DND-41 (cell line): ENCODE results near the gene BOD1.

ENCODE experiments used
- ATAC-seq: fragments of 200-7000 bp; cut with Tn5 transposase; 3 replicates; pipeline ENCODE4 v1.9.1; 2021; ENCODE audit warnings: low read depth; ENCODE audit not compliant: insufficient read depth
- DNase-seq: peaks from one replicate; pipeline ENCODE4 v3.0.0-alpha.2; 2020
- H2AFZ ChIP-seq: 2 replicates; pipeline ENCODE4 v1.6.0; 2012; ENCODE audit warnings: low read depth, low read length
- H3K27ac ChIP-seq: 2 replicates; pipeline ENCODE4 v1.5.1; 2012; ENCODE audit warnings: low read length, inconsistent platforms
- H3K27me3 ChIP-seq: fragments of 200-600 bp; sonication (generic); 2 replicates; pipeline ENCODE4 v1.6.0; 2012; ENCODE audit warnings: low read length, mild to moderate bottlenecking, inconsistent platforms; ENCODE audit not compliant: insufficient read depth, poor library complexity
- H3K36me3 ChIP-seq: 2 replicates; pipeline ENCODE4 v1.5.1; 2012; ENCODE audit warnings: low read length, inconsistent platforms; ENCODE audit not compliant: insufficient read depth
- H3K4me1 ChIP-seq: 2 replicates; pipeline ENCODE4 v1.5.1; 2012; ENCODE audit warnings: mild to moderate bottlenecking, low read length; ENCODE audit not compliant: insufficient read depth
- H3K4me2 ChIP-seq: 2 replicates; pipeline ENCODE4 v1.6.0; 2012; ENCODE audit warnings: mild to moderate bottlenecking, moderate library complexity, low read length, inconsistent platforms; ENCODE audit not compliant: insufficient read depth
- H3K4me3 ChIP-seq, 2 experiments: fragments of 200-600 bp in 1 of 2; shearing (Covaris generic) in 1 of 2; 2 replicates each; pipeline ENCODE4 v1.5.1; 2012 to 2016; ENCODE audit warnings: inconsistent platforms in 2 of 2, low read length in 2 of 2, mild to moderate bottlenecking in 2 of 2, low read depth in 1 of 2, moderate library complexity in 1 of 2
- H3K79me2 ChIP-seq: 2 replicates; pipeline ENCODE4 v1.6.0; 2012; ENCODE audit warnings: low read length, inconsistent platforms; ENCODE audit not compliant: insufficient read depth
- H3K9ac ChIP-seq: 2 replicates; pipeline ENCODE4 v1.6.0; 2012; ENCODE audit warnings: low read depth, mild to moderate bottlenecking, inconsistent platforms, low read length, moderate library complexity
- H3K9me3 ChIP-seq: 2 replicates; pipeline ENCODE4 v1.5.1; 2012; ENCODE audit warnings: low read length, moderate library complexity, mild to moderate bottlenecking, inconsistent platforms; ENCODE audit not compliant: insufficient read depth, severe bottlenecking
- H4K20me1 ChIP-seq: 2 replicates; pipeline ENCODE4 v1.6.0; 2012; ENCODE audit warnings: low read length; ENCODE audit not compliant: insufficient read depth
- CTCF ChIP-seq: IDR thresholded peaks from 2 replicates; pipeline ENCODE4 v1.5.1; 2012; ENCODE audit warnings: borderline replicate concordance, low read length, moderate library complexity, mild to moderate bottlenecking; ENCODE audit not compliant: poor library complexity, severe bottlenecking; ENCODE audit errors: extremely low read depth
- EZH2 ChIP-seq: IDR thresholded peaks from 3 replicates; pipeline ENCODE4 v1.6.1; 2012; ENCODE audit warnings: borderline replicate concordance, low read depth, mild to moderate bottlenecking, moderate library complexity, low read length, inconsistent platforms; ENCODE audit not compliant: severe bottlenecking

BOD1 gene

GRCh38 chr5:173633304-173633703, 16.9 kb upstream of the BOD1 start:
- ATAC-seq (no peak), DNase-seq (no peak)
- Histone ChIP-seq H3K9me3 (no peaks in the 10 kb centered on the region), H3K36me3 (no peaks in the 10 kb centered on the region), H3K27ac (no peak overlapping the region), H3K79me2 (no peaks in the 10 kb centered on the region), H3K4me1 (no peaks in the 10 kb centered on the region), H4K20me1 (no peaks in the 10 kb centered on the region), H3K4me2 (no peak overlapping the region), H2AFZ (no peak overlapping the region), H3K4me3 (no peak overlapping the region), H3K27me3 (peaks cover 14% of the 10 kb centered on the region), H3K9ac (no peak overlapping the region)
- TF ChIP-seq EZH2 (no peak), CTCF (no peak)

- H2AFZ ChIP-seq = no peak overlapping the region
- no peaks in the 10 kb centered on the region for H3K79me2 ChIP-seq
- H3K9ac ChIP-seq = no peak overlapping the region
- no peaks in the 10 kb centered on the region for H4K20me1 ChIP-seq
- no peaks in the 10 kb centered on the region for H3K36me3 ChIP-seq
- H3K4me2 ChIP-seq = no peak overlapping the region
- no peak for DNase-seq
- H3K9me3 ChIP-seq = no peaks in the 10 kb centered on the region
- no peak for TF ChIP-seq CTCF
- no peak for TF ChIP-seq EZH2
- peaks cover 24% of the 10 kb centered on the region for H3K27me3 ChIP-seq
- no peak for ATAC-seq
- H3K4me3 ChIP-seq = no peak overlapping the region
- no peaks in the 10 kb centered on the region for H3K4me1 ChIP-seq
- no peak overlapping the region for H3K27ac ChIP-seq
Measured at GRCh38 chr5:173631478-173631877, 15.0 kb upstream of the BOD1 start.

GRCh38 chr5:173630724-173631365, 14.4 kb upstream of the BOD1 start:
- Histone ChIP-seq H3K36me3 (no peaks in the 10 kb centered on the region), H3K4me3 (no peak overlapping the region), H3K9ac (no peak overlapping the region), H3K27me3 (peaks cover 24% of the 10 kb centered on the region), H3K27ac (no peak overlapping the region), H3K4me2 (no peak overlapping the region), H4K20me1 (no peaks in the 10 kb centered on the region), H3K79me2 (no peaks in the 10 kb centered on the region), H2AFZ (no peak overlapping the region), H3K4me1 (no peaks in the 10 kb centered on the region), H3K9me3 (no peaks in the 10 kb centered on the region)
- ATAC-seq = no peak
- TF ChIP-seq CTCF (no peak), EZH2 (no peak)
- no peak for DNase-seq

- Histone ChIP-seq H2AFZ (no peak overlapping the region), H3K79me2 (no peaks in the 10 kb centered on the region), H3K27me3 (peaks cover 24% of the 10 kb centered on the region), H3K36me3 (no peaks in the 10 kb centered on the region), H3K27ac (no peak overlapping the region), H3K4me2 (no peak overlapping the region), H3K9ac (no peak overlapping the region), H3K4me1 (no peaks in the 10 kb centered on the region), H4K20me1 (no peaks in the 10 kb centered on the region), H3K9me3 (no peaks in the 10 kb centered on the region), H3K4me3 (no peak overlapping the region)
- DNase-seq = no peak
- no peak for TF ChIP-seq EZH2
- peak; percentile 47 for TF ChIP-seq CTCF
- ATAC-seq = no peak
Measured at GRCh38 chr5:173629628-173630027, 13.2 kb upstream of the BOD1 start.
